Stimulated activated memory B cell treated with anti-CD40 and anti-IgM and Interleukin-4, amounts not matched to agents 10 μg/mL and 1 μg/mL and 100 μg/mL, for 72 hours (primary cell): ENCODE results near the gene TSHZ2.
"Not testable (repeated sequence)": the region's sequence is repeated elsewhere in the genome, so short reads cannot be mapped to it uniquely, and the experiment has no call there.

Source experiments
- ATAC-seq: fragments of 150-1000 bp; cut with Tn5 transposase; 2 replicates; pipeline ENCODE4 v1.10.0; 2021
- H3K27ac Mint-ChIP-seq: one replicate; pipeline ENCODE4 v1.8.0; 2022; ENCODE audit warnings: mild to moderate bottlenecking, mixed read lengths
- H3K27me3 Mint-ChIP-seq: one replicate; pipeline ENCODE4 v1.8.0; 2022; ENCODE audit warnings: mixed read lengths
- H3K36me3 Mint-ChIP-seq: one replicate; pipeline ENCODE4 v1.8.0; 2022; ENCODE audit warnings: mixed read lengths
- H3K4me1 Mint-ChIP-seq: one replicate; pipeline ENCODE4 v1.8.0; 2022; ENCODE audit warnings: mixed read lengths
- H3K4me3 Mint-ChIP-seq: one replicate; pipeline ENCODE4 v1.8.0; 2022; ENCODE audit warnings: mild to moderate bottlenecking, moderate library complexity, mixed read lengths
- H3K9me3 Mint-ChIP-seq: one replicate; pipeline ENCODE4 v1.8.0; 2022; ENCODE audit warnings: mixed read lengths

TSHZ2 gene

GRCh38 chr20:53521421-53521820, 549.3 kb downstream of the TSHZ2 start:
- not testable (repeated sequence) for H3K27me3 Mint-ChIP-seq, H3K27ac Mint-ChIP-seq, H3K9me3 Mint-ChIP-seq, H3K4me1 Mint-ChIP-seq, ATAC-seq, H3K36me3 Mint-ChIP-seq, H3K4me3 Mint-ChIP-seq

- Mint-ChIP-seq H3K4me1 (no peaks in the 10 kb centered on the region), H3K9me3 (no peaks in the 10 kb centered on the region), H3K27me3 (no peaks in the 10 kb centered on the region), H3K36me3 (no peaks in the 10 kb centered on the region), H3K27ac (no peak overlapping the region), H3K4me3 (no peak overlapping the region)
- no peak for ATAC-seq
These were observed 549.9 kb downstream of the TSHZ2 start for GRCh38 chr20:53522026-53522425.

- no peaks in the 10 kb centered on the region for H3K27me3 Mint-ChIP-seq
These were observed 550.5 kb downstream of the TSHZ2 start for GRCh38 chr20:53522696-53523095.

GRCh38 chr20:53523615-53524014, 551.5 kb downstream of the TSHZ2 start:
- not testable (repeated sequence) for ATAC-seq, H3K27ac Mint-ChIP-seq, H3K4me1 Mint-ChIP-seq, H3K27me3 Mint-ChIP-seq, H3K4me3 Mint-ChIP-seq, H3K9me3 Mint-ChIP-seq, H3K36me3 Mint-ChIP-seq

More at GRCh38 chr20:53522696-53523095, 550.5 kb downstream of the TSHZ2 start:
- Mint-ChIP-seq H3K4me3 (no peak overlapping the region), H3K9me3 (no peaks in the 10 kb centered on the region), H3K27ac (no peak overlapping the region), H3K4me1 (no peaks in the 10 kb centered on the region), H3K36me3 (no peaks in the 10 kb centered on the region)
- no peak for ATAC-seq

GRCh38 chr20:53524589-53525312, 552.6 kb downstream of the TSHZ2 start:
- no peaks in the 10 kb centered on the region for H3K36me3 Mint-ChIP-seq
- no peak for ATAC-seq
- H3K4me1 Mint-ChIP-seq: no peaks in the 10 kb centered on the region
- H3K4me3 Mint-ChIP-seq: no peak overlapping the region
- no peak overlapping the region for H3K27ac Mint-ChIP-seq
- no peaks in the 10 kb centered on the region for H3K9me3 Mint-ChIP-seq
- no peaks in the 10 kb centered on the region for H3K27me3 Mint-ChIP-seq

- Mint-ChIP-seq H3K9me3 (peaks cover 2% of the 10 kb centered on the region), H3K27ac (no peak overlapping the region), H3K4me1 (no peaks in the 10 kb centered on the region), H3K36me3 (no peaks in the 10 kb centered on the region), H3K27me3 (no peaks in the 10 kb centered on the region), H3K4me3 (no peak overlapping the region)
- no peak for ATAC-seq
These were observed 555.0 kb downstream of the TSHZ2 start for GRCh38 chr20:53527196-53527595.

- H3K27ac Mint-ChIP-seq: no peak overlapping the region
These were observed 557.5 kb downstream of the TSHZ2 start for GRCh38 chr20:53529658-53530057.

GRCh38 chr20:53530440-53530839, 558.3 kb downstream of the TSHZ2 start:
- Mint-ChIP-seq H3K9me3 (peaks cover 2% of the 10 kb centered on the region), H3K27me3 (no peaks in the 10 kb centered on the region), H3K27ac (no peak overlapping the region), H3K4me1 (peaks cover 8% of the 10 kb centered on the region), H3K4me3 (no peak overlapping the region), H3K36me3 (no peaks in the 10 kb centered on the region)
- no peak for ATAC-seq

More at GRCh38 chr20:53529658-53530057, 557.5 kb downstream of the TSHZ2 start:
- Mint-ChIP-seq H3K9me3 (peaks cover 2% of the 10 kb centered on the region), H3K4me1 (peaks cover 8% of the 10 kb centered on the region), H3K36me3 (no peaks in the 10 kb centered on the region), H3K27me3 (no peaks in the 10 kb centered on the region), H3K4me3 (no peak overlapping the region)
- ATAC-seq: no peak

- H3K4me1 Mint-ChIP-seq, H3K9me3 Mint-ChIP-seq, H3K27me3 Mint-ChIP-seq, H3K36me3 Mint-ChIP-seq: not testable (repeated sequence)
- peak; percentile 51 for ATAC-seq
- Mint-ChIP-seq H3K27ac (peak overlapping the region; percentile 53), H3K4me3 (peak overlapping the region; percentile 58)
These were observed 560.6 kb downstream of the TSHZ2 start for GRCh38 chr20:53532654-53533312.

GRCh38 chr20:53533500-53533899, 561.3 kb downstream of the TSHZ2 start:
- Mint-ChIP-seq H3K27ac (no peak overlapping the region), H3K9me3 (peaks cover 2% of the 10 kb centered on the region), H3K27me3 (no peaks in the 10 kb centered on the region), H3K4me3 (no peak overlapping the region), H3K36me3 (no peaks in the 10 kb centered on the region), H3K4me1 (peaks cover 8% of the 10 kb centered on the region)
- ATAC-seq: no peak

- H3K4me3 Mint-ChIP-seq: no peak overlapping the region
- no peak overlapping the region for H3K27ac Mint-ChIP-seq
- no peaks in the 10 kb centered on the region for H3K27me3 Mint-ChIP-seq
- H3K9me3 Mint-ChIP-seq: peaks cover 2% of the 10 kb centered on the region
- ATAC-seq: no peak
- peaks cover 8% of the 10 kb centered on the region for H3K4me1 Mint-ChIP-seq
- H3K36me3 Mint-ChIP-seq: no peaks in the 10 kb centered on the region
These were observed 561.9 kb downstream of the TSHZ2 start for GRCh38 chr20:53534037-53534436.

- peaks cover 8% of the 10 kb centered on the region for H3K4me1 Mint-ChIP-seq
- no peak for ATAC-seq
- no peaks in the 10 kb centered on the region for H3K36me3 Mint-ChIP-seq
- no peaks in the 10 kb centered on the region for H3K27me3 Mint-ChIP-seq
- H3K27ac Mint-ChIP-seq: no peak overlapping the region
- H3K4me3 Mint-ChIP-seq: no peak overlapping the region
- no peaks in the 10 kb centered on the region for H3K9me3 Mint-ChIP-seq
These were observed 563.7 kb downstream of the TSHZ2 start for GRCh38 chr20:53535878-53536277.

GRCh38 chr20:53536382-53536781, 564.2 kb downstream of the TSHZ2 start:
- ATAC-seq, H3K27ac Mint-ChIP-seq, H3K4me3 Mint-ChIP-seq, H3K4me1 Mint-ChIP-seq, H3K27me3 Mint-ChIP-seq, H3K9me3 Mint-ChIP-seq, H3K36me3 Mint-ChIP-seq: not testable (repeated sequence)

- Mint-ChIP-seq H3K9me3 (no peaks in the 10 kb centered on the region), H3K36me3 (no peaks in the 10 kb centered on the region)
These were observed 567.4 kb downstream of the TSHZ2 start for GRCh38 chr20:53539516-53539915.

More at GRCh38 chr20:53539516-53539915, 567.4 kb downstream of the TSHZ2 start:
- Mint-ChIP-seq H3K4me1 (no peaks in the 10 kb centered on the region), H3K27me3 (no peaks in the 10 kb centered on the region), H3K27ac (no peak overlapping the region), H3K4me3 (no peak overlapping the region)
- ATAC-seq: no peak
